CD1c-positive myeloid dendritic cell (primary cell): ENCODE measurements around the gene RNF43.

Source experiments
- DNase-seq: peaks from one replicate; pipeline ENCODE4 v3.0.0-alpha.2; 2016; ENCODE audit errors: extremely low spot score

RNF43 gene

DNA sequence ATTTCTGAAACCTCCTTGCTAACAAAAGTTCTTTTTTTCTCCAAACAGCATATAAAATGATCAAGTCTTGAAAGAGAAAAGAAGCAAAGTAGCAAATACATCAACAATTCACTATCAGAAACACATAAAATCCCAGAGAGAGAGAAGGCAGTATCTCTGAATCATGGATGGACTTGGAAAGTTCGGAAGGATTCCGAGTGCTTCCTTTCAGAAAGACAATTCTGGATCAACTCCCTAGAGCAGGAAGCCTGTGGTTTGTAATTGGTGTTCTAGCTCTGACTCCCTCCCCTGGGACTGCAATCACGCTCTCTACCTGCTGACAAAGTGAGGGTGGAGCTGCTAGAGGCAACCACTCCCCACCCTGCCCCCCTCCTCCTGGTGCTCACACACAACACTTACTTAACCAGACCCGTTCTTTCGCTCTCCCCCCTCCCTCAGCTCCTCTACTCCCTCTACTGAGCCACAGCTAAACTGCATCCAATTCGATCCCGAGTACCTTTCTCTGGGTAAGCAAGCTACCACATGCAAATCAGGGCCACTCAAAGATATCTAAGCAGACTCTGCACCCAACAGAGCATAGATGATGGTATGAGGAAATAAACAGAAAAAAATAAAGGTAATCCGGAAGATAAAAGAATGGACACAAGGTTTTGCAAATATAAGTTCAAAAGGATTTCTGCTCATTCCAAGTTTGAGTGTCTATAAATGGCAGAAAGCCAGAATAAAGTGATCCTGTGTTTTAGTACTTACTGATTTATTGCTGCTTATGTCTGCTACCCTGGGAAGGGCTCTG, at the start of gene RNF43:
RNF43 (minus strand) TSS at position 235 of the 793 bp plus-strand sequence. CDS start 1,957 bp downstream, outside the sequence.
- peak; percentile 83 for DNase-seq

DNA sequence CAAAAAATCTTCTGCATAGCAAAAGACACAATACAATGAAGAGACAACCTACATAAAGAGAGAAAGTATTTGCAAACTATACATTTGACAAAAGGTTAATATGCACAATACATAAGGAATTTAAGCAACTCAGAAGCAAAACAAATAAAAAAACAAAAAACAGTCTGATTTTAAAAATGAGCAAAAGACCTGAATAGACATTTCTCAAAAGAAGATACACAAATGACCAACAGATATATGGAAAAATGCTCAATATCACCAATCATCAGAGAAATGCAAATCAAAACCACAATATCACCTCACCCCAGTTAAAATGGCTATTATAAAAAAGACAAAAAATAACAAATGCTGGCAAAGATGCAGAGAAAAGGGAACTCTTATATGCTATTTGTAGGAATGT, 38.2 kb upstream of the RNF43 start:
- no peak for DNase-seq

DNA sequence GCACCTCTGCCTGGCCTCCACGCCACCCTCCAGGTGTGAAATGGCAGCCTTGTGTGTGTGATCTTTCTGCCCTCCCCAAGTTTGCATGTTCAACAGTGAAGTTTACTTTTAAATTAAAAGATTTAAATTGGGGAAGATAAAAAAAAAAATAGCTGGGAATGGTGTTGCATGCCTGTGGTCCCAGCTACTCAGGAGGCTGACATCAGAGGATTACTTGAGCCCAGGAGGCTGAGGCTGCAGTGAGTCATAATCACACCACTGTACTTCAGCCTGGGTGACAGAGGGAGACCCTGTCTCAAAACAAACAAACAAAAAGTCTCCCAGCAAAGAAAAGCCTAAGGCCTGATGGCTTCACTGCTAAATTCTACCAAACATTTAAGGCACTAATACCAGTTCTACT, 35.4 kb upstream of the RNF43 start:
- DNase-seq: no peak

DNA sequence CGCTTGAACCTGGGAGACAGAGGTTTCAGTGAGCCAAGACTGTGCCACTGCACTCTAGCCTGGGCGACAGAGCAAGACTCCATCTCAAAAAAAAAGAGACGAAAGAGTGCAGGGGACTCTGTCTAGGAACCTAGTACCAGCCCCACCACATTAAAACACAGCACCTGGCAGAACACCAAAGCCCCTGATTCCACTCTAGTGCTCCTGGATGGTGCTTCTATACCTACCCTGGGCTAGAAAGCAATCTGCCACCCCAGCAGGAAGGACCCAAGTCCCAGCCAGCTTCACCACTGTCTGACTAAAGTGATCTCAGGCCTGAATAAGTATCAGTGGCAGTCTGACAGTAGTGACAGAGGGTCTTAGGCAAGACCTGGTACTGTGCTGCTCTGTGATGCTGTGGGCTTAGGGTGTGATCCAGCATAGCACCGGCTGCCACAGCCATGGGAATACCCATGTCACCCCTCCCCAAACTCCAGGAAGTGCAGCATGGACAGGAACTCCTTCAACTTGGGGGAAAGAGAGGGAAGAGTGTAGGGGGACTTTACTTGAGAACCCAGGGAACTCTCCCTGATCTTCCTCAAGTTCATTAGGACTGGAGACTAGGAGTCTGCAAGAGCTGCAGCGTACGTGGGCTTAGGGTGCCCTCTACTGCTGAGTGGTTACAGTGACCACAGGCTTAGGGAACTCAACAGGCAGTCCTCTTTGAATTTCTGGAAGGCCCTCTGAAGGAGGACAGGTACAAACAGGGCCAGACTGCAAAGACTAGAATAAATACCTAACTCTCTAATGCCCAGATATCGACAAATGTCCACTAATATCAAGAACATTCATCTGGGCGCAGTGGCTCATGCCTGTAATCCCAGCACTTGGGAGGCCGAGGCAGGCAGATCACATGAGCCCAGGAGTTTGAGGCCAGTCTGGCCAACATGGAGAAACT, 30.0 kb upstream of the RNF43 start:
- DNase-seq: peak; percentile 85

DNA sequence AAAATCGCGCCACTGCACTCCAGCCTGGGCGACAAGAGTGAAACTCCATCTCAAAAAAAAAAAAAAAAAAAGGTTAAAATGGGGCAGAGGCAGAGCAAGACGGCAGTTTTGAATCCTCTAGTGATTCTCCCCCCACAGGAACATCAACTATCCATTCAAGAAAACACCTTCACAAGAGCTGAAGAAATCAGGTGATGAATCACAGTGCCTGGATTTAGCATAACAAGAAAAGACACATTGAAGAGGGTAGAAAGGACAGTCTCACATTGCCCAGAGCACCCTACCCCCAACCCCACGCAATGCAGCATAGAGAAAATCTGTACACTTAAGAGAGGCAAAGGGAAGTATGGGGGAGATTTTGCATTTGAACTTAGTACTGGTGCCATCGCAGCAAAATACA, 28.8 kb upstream of the RNF43 start:
- no peak for DNase-seq

DNA sequence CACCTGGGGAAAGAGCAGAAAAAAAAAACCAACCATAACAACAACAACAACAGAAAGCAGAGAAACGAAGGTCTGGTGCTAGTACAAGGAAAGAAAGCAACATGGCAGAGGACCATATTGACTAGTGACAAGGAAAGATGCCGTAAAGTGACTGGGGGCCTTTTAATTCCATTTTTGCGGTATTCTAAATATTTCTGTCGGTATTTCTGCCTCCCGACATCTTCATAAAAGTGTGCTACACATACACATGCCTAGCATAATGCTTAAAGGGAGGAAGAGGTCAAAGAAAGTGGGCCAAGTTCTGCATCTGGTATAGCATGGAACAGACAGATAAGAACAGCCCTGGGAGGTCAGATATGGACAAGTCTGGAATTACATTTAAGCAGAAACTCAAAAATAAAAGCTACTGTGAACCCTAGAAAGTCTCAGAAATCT, 19.5 kb upstream of the RNF43 start:
- DNase-seq: no peak

DNA sequence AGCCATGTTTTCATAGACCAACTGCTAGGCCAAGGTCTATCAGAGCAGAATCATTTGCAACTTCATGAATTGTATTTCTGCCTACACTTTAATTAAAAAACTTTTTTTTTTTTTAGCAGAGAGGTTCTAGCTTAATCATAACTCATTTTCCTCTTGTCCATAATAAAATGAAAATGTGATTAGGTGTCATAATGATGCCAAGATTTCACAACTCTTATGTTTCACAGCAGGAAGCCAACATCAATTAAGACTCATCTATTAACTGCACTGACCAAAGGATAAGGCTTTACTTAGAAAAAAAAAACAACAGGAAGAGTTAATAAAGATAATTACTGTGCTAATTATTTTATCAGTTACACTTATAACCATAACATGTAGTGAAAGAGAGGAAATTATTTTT, 18.9 kb upstream of the RNF43 start:
- no peak for DNase-seq

DNA sequence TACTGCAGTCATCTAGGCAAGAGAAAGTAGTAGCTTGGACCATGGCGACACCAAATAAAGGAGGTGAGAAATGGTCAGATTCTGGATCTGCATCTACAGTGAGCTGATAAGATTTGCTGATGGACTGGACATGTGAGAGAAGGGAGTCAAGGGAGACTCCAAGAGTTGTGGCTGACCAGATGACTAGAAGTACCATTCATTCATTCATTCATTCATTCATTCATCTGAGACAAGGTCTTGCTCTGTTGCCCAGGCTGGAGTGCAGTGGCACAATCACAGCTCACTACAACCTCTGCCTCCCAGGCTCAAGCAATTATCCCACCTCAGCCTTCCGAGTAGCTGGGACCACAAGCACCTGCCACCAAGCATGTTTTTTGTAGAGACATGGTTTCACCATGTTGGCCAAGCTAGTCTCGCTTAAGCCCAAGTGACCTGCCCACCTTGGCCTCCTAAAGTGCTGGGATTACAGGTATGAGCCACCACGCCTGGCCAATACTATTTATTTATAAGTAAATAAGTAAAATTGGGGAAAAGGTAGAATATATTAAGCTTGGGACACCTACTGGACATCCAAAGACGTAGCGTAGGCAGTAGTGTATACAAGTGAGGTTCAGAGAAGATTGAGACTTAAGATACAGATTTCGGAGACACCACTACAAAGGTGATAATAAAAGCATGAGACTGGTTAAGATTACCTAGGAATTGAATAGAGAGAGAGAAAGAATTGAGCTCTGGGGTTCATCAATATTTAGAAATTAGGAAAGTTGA, 15.7 kb upstream of the RNF43 start:
- DNase-seq: no peak

DNA sequence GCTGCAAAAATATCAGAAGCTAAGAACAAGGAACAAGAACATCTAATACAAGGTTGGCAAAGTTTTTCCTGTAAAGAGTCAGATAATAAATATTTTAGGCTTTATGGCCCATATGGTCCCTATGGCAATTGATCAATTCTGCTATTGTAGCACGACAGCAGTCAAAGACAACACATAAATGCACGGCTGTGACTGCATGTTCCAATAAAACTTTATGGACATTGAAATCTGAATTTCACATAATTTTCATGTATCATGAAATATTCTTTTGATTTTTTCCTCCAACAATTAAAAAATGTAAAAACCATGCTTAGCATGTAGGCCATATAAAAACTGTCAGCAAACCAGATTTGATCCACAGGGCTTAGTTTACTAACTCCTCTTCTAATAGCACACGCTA, 10.5 kb upstream of the RNF43 start:
- DNase-seq: no peak

DNA sequence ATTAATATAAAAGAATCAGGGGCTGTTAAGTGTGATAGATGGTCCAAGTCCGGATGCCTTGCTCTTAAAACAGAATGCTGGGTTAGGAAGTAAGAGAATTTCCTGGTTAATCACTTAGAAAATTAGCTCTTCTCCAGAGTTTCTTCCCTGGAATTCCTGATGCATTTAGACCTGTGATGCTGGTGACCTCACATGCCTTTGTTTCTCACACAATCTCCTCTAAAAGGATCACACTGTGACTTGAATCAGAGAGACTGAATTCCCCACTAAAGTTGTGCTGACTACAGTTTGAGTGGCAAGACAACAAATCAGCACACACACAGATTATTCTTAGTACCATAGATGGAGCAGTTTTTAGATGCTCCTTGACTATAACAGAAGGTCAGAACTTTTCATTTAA, 4.4 kb upstream of the RNF43 start:
- DNase-seq: no peak

DNA sequence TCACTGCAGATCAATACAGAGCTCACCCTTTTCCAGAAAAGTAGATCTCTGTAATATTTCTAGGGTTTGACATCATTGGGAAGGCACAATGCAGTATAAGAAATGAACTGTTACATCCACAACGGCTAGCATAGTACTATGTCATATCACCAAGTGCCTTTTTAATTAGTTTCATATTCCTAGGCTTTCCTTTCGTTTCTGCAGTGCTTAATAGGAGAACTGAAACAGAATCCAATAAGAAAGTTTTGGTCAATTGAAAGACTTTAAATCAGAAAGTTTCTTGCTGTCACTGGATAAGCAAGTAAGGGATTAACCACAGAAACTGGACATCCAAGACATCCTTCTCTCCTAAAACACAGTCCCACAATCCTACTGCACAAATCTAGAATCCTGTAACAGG, 3.5 kb upstream of the RNF43 start:
- peak; percentile 6 for DNase-seq

DNA sequence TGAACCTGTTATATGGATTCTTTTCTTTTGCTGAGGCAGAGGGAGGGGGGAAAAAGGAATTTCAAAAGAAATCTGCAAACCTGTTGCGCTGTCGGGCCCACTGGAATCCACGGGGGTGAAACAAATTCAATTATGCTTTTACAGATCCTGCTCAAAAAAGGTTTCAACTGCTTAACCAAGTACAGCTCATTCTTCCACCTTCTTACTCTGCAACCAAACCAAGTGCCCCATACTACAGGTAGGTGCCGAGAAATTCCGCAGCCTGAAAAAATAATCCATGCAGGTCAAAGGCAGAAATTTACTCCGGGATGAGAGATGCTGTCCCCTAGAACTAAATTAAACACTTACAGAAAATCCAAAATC, 416 bp downstream of the RNF43 start:
- DNase-seq: no peak

DNA sequence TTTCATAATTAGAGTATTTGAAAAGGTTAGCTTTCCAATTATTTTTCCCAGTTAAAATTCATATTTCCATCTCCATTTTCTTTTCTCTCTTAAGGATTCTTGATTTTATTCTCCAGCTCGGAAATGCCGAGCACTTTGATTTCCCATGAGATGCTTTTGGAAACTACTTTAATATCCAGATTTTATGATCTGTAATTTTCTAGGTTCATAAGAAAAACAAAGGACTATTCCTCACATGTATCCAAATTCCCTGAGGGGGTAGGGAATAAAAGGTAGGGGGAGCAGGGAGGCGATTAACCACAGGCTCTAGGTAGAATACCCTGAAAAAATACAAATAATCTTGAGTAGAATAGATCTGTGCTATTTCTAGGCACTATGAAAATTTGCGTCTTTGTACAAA, 938 bp downstream of the RNF43 start:
- DNase-seq: no peak

DNA sequence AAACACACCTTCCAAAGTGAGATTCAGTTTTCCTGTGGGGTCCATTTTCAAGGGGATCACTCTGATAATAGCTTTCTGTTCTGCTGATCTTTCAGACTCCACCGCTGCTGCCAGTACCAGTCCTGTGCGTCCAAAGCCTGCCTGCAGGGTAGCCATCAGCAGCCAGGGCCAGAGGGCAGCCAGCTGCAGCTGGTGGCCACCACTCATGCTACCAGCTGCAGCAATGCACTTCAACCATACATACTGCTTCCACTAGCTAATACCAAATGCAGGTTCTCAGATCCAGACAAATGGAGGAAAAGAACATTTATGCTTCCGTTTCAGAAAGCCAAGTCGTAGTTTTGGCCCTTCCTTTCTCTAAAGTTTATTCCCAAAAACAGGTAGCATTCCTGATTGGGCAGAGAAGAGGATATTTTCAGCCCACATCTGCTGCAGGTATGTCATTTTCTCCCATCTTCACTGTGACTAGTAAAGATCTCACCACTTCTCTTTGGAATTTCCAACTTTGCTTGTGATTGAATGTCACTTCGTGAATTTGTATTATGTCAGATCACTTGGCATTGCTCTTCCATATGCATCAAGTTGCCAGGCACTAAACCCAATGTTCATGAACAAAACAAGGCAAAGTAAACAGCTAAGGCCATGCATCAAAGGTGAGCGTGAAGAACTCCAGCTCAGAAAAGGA, 1.8 kb downstream of the RNF43 start:
- no peak for DNase-seq

DNA sequence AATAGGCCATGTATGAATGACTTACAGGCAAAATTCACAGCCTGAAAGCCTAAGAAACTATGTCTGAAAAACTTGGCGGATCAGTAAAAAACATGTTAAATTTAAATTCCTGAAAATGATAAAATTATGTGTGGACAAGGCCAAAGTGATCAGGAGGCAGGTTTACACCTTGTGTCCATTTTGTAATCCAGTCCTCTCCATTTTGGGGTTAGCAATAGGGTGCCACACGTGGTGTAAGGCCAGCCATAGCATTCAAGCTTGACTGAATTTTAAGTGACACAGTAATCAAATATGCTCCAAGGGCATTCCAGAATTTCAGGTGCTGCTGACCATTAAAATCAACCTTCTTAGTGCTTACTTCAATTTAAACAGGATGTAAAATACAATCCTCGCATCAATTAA, 2.7 kb downstream of the RNF43 start:
- DNase-seq: no peak

DNA sequence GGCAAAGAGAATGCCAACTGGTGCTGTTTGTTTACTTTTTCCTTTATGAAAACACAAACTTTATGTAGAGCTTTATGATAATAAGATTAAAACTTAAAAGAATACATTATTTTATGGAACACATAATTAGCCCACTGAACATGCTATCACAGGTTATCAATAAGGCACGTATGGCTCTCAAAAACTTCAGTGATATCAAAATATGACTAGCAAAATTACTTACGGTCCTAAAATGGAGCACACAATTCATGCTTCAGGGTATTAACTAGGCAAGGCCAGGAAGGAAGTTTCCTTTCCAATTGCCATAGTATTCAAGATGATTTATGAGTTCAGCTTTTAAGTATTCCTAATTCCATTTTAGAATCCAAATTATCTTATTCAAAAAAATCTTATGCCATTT, 3.6 kb downstream of the RNF43 start:
- DNase-seq: no peak

DNA sequence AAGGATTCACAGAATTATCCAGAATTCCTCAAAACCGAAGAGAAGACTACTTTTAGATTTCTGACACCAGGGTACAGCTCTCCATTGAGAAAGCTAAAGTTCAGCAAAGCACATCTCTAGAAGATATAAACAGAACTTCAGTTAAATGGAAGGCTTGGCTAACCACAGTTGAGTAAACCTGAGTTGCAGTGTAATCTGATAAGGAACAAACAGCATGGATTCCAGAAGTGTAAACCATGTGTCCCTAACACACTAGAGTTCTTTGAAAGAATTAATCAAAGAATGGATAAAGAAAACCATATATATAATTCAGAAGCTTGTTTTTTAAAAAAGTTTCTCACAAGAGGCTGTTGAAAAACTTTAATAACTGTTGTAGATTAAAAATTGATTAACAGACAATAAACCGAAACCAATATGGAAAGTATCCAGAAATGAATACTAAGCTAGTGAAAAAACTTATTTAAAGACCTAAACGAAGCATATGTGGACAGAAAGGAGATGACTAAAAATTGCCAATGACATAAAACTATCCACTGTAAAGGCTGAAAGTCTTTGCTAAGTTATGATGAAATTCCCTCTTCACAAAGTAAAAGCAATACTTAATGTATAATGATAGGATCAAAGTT, 4.3 kb downstream of the RNF43 start:
- no peak for DNase-seq

DNA sequence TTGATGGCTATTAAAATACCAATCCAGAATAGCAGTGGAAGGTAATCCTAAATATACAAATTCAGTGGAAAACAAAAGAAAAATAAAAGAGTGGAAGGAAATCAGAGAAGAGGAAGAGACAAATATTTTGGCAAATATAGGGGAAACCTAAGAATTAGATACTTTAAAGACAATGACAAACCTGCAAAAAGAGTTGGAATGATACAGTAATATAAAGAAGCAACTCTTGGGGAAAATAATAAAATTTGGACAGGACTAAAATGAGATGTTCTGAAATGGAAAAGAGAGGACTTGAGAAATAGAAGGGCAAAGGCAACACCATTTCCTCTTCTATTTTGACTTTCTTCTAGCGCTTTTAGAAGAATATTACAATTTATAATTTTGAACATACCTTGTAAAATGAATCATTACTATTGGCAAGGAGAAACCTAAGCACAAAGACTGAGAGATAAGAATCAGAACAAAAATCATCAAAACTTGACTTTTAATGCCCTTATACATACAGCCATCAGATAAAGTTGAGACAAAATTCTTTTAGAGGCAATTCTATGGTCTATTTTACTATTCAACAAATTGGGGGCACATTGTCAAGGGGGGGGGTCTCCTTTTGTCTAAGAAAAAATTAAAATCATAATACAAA, 5.2 kb downstream of the RNF43 start:
- DNase-seq: no peak

DNA sequence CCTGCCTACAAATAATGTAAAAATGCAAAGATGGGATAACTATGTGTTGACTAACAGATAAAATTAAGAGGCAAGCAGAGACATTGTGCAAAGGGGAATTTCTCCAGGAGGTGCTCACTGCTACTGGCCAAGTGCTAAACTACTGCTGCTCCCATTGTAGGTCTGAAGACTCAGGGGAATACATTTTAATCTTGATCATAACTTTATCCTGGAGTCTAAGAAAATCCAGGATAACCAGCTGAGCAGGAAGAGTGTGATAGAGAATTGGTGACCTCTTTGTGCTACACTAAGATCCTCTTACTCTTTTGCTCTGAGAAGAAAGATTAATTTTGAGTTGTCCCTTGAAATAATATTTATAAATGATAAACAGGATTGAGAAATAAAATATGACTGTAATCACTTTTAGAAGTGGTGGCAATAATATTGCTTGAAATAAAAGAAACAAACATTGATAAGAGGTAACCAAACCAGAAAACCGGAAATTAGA, 5.9 kb downstream of the RNF43 start:
- no peak for DNase-seq

DNA sequence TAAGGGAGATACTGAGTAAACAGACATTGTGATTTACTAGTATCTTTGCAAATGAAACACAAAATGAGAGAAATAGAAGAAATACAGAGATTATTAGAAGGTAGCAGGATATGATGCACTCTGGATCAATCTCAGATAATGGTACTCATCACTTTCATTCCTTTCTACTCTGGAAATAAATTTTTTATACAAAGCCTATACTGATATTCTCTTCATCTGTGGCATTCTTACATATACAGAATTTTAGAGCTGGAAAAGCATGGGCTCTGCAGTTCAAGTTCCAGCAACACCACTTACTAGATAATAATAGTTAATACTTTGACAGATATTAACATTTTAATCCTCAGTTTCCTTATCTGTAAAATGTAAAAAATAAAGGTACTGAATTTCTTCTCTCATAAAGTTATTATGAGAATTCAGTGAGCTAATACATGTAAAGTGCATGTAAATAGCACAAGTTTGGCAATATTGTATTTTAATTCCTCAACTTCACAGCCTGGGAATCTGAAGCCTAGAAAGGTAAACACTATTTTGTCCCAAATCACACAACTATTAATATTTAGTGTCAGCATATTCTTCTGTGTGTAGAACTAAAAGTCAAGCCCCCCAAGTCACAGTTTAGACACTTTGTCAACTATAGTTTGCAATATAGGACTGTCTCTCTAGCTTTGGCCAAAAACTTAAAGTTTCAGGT, 6.5 kb downstream of the RNF43 start:
- no peak for DNase-seq
